Globus pallidus (tissue), 1 donor: Measurements from ENCODE around the gene CCS.
"Not testable (repeated sequence)": the region's sequence is repeated elsewhere in the genome, so short reads cannot be mapped to it uniquely, and the experiment has no call there.

ENCODE experiments used
- DNase-seq: peaks from one replicate; pipeline ENCODE4 v3.0.0-alpha.2; 2015; ENCODE audit warnings: low spot score

CCS gene

DNA sequence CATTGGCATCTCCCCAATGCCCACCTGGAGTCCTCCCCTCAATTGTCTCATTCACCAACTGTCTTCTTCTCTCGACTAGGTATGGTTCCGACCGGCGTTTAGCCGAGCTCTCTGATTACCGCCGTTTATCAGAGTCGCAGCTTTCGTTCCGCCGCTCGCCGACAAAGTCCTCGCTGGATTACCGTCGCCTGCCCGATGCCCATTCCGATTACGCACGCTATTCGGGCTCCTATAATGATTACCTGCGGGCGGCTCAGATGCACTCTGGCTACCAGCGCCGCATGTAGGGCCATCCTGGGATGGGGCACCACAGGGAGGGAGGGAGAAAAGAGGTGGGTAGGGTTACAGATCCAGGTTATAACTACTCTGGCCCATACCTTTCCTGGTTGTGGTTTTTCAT is 33.4 kb downstream of the CCS start:
- DNase-seq, result no peak

GRCh38 chr11:66626926-66627325 is 33.9 kb downstream of the CCS start:
- peak; percentile 24 for DNase-seq

- DNase-seq, result no peak
Measured at GRCh38 chr11:66628061-66628603, 35.1 kb downstream of the CCS start.

GRCh38 chr11:66629356-66629755 is 36.4 kb downstream of the CCS start:
- DNase-seq, result no peak

- DNase-seq, result no peak
Measured at GRCh38 chr11:66631883-66632282, 38.9 kb downstream of the CCS start.

GRCh38 chr11:66632952-66633351 is 40.0 kb downstream of the CCS start:
- no peak for DNase-seq

- no peak for DNase-seq
Measured at GRCh38 chr11:66636411-66636810, 43.4 kb downstream of the CCS start.

DNA sequence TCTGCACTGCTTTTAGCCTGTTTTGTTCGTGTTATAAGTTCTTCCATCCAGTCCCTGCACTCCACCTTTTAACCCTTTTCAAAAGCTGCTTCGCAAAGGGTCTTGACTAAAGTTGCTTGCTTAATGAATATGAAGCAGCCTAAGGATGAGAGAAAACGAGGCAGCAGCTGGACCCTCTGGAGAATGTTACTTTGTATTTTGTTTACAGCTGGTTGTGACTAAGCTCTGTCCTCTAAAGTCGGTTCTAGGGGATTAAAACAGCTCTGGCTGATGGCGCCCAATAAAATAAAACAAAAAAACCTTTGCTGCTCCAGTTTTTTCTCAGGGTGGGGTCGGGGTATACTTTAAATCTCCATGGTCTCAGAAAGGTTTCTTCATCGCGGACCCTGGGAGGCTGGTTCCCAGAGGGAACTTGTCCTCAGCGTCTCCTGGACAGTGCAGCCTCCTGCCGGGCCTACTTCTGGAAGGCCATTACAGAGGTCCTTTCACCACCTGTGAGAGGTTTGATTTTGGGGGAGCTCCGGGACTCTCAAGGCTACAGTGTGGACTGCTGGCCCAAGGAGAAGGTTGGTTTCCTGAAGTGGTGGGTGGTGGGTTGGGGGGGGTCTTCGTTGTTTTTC is 44.7 kb downstream of the CCS start:
- no peak for DNase-seq

DNA sequence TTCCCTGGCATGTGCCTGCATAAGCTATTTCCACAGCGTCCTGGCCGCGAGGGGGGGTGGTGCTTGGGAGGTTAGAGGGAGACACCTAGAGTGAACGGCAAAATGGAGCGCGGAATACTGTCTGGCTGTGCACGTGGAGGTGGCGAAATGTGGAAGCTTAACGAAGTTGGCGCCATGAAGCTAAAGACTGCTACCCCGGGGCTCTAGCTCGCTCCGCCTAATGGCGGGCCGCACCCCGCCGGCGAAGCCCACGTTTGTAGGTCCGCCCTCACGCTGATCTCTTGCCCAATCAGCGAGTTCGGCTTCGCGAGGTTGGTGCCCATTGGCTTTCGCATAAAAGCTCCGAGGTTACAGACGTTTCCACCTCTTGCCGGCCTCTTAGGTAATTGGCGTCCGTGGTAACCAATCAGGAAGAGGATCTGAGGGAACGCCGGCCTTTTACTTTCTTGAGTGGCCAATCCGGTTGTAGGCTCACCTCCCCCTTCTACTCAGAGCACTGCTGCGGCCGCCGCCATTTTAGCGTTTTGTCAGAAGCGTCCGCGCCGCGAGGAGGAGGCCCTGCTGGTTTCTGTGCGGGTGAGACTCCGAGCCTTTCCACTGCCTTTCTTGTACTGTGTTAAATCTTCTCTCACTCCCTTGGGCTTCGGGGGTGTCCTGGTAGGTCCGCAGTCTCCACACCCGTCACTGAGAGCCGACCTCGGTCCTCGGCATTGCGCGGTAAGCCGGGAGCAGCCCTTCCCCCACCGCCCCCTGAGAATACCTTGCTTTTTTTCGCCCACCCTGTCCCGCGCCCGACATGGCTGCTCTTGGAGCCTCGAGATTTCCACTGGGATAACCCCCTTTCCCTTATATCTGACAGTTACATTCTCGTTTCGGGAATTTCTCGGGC is 45.4 kb downstream of the CCS start, which contains the start of gene RBM4:
Gene RBM4 (plus strand): TSS at position 527 of the 889 bp plus-strand sequence. CDS start 1,009 bp downstream, outside the sequence.
- DNase-seq, result peak; percentile 100

GRCh38 chr11:66639066-66639813 is 46.3 kb downstream of the CCS start:
- peak; percentile 35 for DNase-seq

DNA sequence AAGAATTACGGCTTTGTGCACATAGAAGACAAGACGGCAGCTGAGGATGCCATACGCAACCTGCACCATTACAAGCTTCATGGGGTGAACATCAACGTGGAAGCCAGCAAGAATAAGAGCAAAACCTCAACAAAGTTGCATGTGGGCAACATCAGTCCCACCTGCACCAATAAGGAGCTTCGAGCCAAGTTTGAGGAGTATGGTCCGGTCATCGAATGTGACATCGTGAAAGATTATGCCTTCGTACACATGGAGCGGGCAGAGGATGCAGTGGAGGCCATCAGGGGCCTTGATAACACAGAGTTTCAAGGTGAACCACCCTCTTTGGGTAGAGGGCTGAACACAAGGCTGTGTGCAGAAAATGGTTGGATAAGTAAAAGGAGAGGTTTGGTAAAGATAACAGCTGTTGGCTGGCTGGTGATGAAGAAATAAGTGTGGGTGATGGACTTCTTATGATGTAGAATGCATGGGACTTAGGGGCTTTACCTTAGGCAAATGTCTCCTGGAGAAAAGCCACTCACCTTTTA is 46.9 kb downstream of the CCS start:
- not testable (repeated sequence) for DNase-seq

GRCh38 chr11:66641834-66642233 is 48.8 kb downstream of the CCS start:
- DNase-seq, result no peak

DNA sequence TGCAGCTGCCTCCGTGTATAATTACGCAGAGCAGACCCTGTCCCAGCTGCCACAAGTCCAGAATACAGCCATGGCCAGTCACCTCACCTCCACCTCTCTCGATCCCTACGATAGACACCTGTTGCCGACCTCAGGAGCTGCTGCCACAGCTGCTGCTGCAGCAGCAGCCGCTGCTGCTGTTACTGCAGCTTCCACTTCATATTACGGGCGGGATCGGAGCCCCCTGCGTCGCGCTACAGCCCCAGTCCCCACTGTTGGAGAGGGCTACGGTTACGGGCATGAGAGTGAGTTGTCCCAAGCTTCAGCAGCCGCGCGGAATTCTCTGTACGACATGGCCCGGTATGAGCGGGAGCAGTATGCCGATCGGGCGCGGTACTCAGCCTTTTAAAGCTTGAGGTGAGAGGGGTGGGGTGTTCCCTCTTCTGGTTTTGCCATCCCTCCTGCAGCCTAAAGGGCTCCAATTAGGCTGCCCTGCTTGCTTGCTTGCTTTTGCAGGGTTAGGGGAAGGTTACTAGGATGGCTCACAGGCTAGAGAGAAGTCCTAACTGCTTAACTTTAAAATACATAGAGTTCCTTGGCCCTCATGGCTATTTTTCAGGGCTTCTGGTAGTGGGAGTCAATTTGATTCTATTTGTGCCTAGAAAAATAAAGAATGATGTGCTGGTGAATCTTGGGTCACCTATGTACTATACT is 50.9 kb downstream of the CCS start:
- DNase-seq, result no peak

- DNase-seq, result no peak
Measured at GRCh38 chr11:66646828-66647227, 53.8 kb downstream of the CCS start.

DNA sequence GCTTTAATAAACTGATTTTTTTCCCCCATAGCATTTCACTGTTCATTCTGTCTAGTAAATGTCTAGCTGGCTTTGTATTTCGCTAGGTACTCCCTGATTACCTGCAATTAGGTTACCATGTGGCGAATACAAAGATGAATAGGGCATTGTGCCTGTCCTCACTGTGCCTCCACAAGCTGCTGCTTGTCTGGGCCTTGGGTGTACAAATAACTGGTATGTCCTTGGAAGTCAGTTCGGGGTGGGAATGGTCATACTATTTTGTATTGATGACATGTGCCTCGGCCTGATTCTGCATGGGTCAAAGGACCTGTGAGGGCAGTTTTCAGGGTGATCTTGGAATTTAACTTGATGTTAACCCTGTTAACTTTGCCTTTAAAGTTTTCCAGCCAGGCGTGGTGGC is 56.9 kb downstream of the CCS start:
- no peak for DNase-seq

- DNase-seq, result no peak
Measured at GRCh38 chr11:66651016-66651415, 58.0 kb downstream of the CCS start.

DNA sequence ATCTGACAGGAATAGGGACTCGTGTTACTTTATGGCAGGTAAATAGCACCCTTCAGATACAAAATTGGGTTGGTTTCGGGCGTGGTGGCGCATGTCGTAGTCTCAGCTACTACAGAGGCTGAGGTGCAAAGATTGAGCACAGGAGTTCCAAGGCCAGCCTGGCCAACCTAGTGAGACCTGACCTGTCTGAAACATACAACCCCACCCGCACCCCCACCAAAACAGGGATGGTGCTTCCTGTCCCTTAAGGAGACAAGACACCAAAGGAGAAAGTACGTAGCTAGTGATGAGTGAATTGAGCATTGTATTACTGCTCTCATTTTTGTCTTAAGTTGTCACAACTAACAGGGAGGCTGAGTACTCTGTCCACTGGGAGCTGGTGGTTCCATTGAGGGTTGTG is 59.7 kb downstream of the CCS start:
- no peak for DNase-seq

DNA sequence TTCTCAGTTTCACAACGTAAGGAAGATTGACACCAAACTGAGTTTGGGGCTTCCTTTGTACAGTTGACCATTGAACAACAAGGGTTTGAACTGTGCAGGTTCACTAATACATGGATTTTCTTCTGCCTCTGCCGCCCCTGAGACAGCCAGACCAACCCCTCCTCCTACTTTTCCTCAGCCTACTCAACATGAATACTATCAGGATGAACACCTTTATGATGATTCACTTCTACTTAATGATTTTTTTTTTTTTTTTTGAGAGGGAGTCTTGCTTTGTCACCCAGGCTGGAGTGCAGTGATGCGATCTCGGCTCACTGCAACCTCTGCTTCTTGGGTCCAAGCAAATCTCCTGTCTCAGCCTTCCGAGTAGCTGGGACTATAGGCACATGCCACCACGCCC is 60.1 kb downstream of the CCS start:
- no peak for DNase-seq
